GM06990 (cell line): ENCODE data around the gene KRT33B.

ENCODE experiments used
- DNase-seq: peaks from one replicate; pipeline ENCODE4 v3.0.0-alpha.2; 2011; ENCODE audit not compliant: insufficient read length; ENCODE audit errors: extremely low read depth
- H3K27me3 ChIP-seq: replicated peaks from 2 replicates; pipeline ENCODE4 v1.6.0; 2011; ENCODE audit warnings: low read length; ENCODE audit not compliant: control insufficient read depth, insufficient read depth
- H3K36me3 ChIP-seq: 2 replicates; pipeline ENCODE4 v1.5.1; 2011; ENCODE audit warnings: low read length; ENCODE audit not compliant: control insufficient read depth, insufficient read depth
- H3K4me3 ChIP-seq: replicated peaks from 2 replicates; pipeline ENCODE4 v1.5.1; 2011; ENCODE audit warnings: low read depth, mild to moderate bottlenecking, control low read depth, low read length
- CTCF ChIP-seq: IDR thresholded peaks from 2 replicates; pipeline ENCODE4 v1.5.1; 2011; ENCODE audit warnings: low read length, control low read depth, mild to moderate bottlenecking, inconsistent platforms; ENCODE audit not compliant: insufficient read depth, poor library complexity, severe bottlenecking

Gene KRT33B

DNA sequence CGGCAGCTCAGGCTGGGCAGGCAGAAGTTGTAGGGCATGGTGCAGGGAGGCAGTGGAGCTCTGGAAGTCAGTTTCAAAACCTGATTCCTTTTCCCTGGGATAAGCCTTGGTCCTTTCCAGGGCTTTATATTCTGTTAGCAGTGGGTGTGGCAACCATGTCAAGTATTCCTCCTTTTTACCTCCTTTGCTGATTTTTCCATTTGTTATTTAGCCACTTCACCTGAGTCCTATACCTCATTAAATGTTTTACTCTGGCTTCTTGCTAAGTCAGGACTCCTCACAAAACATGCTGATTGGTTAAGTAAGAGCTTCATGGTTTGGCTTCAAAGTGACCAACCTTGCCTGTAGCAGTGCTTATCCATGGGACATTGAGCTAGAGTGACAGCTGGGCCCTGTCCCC, at the start of gene KRT33B:
TSS of gene KRT33B (minus strand) at position 101 of the 400 bp plus-strand sequence. CDS start at position 38, 63 bp downstream.
- TF ChIP-seq CTCF = no peak
- H3K27me3 ChIP-seq = no peaks in the 10 kb centered on the region
- H3K36me3 ChIP-seq = no peaks in the 10 kb centered on the region
- H3K4me3 ChIP-seq = no peak within 1 kb of the TSS
- no peak for DNase-seq

- H3K36me3 ChIP-seq = no peaks in the 10 kb centered on the region
- DNase-seq = no peak
These were observed 48.7 kb upstream of the KRT33B start for GRCh38 chr17:41418116-41418860.

GRCh38 chr17:41417576-41418015, 48.0 kb upstream of the KRT33B start:
- no peak for DNase-seq
- Histone ChIP-seq H3K36me3 (no peaks in the 10 kb centered on the region), H3K27me3 (no peaks in the 10 kb centered on the region), H3K4me3 (no peak overlapping the region)
- TF ChIP-seq CTCF = peak; percentile 75

More at GRCh38 chr17:41418116-41418860, 48.7 kb upstream of the KRT33B start:
- Histone ChIP-seq H3K4me3 (no peak overlapping the region), H3K27me3 (no peaks in the 10 kb centered on the region)
- no peak for TF ChIP-seq CTCF

- no peak for TF ChIP-seq CTCF
- Histone ChIP-seq H3K27me3 (no peaks in the 10 kb centered on the region), H3K4me3 (no peak overlapping the region), H3K36me3 (no peaks in the 10 kb centered on the region)
- no peak for DNase-seq
These were observed 47.5 kb upstream of the KRT33B start for GRCh38 chr17:41417127-41417526.

GRCh38 chr17:41416479-41416878, 46.9 kb upstream of the KRT33B start:
- no peak overlapping the region for H3K4me3 ChIP-seq
- no peak for TF ChIP-seq CTCF
- DNase-seq = no peak
- H3K27me3 ChIP-seq = no peaks in the 10 kb centered on the region
- no peaks in the 10 kb centered on the region for H3K36me3 ChIP-seq
